Breast epithelium (tissue), 4 donors: Measurements from ENCODE around the gene FIP1L1. TPM values are rescaled to one million over a fixed set of nuclear protein-coding genes. Genes with fewer than 3 reads are reported as not detected.

Experiments
- DNase-seq, 2 donors: peaks; one replicate each; pipeline ENCODE4 v3.0.0-alpha.2; 2019; ENCODE audit warnings: low spot score in 2 of 2
- H3K27ac ChIP-seq, 2 donors: fragments of 200-600 bp; sonication (generic) in 1 of 2; one replicate each; pipeline ENCODE4 v1.5.1; 2016 to 2019; ENCODE audit warnings: mild to moderate bottlenecking in 1 of 2
- H3K27me3 ChIP-seq, 2 donors: fragments of 200-600 bp; sonication (generic) in 1 of 2; one replicate each; pipeline versions ENCODE4 v1.5.1 to v1.6.0; 2017 to 2019; ENCODE audit warnings: control low read depth in 1 of 2, mild to moderate bottlenecking in 1 of 2
- H3K36me3 ChIP-seq: fragments of 200-600 bp; one replicate; pipeline ENCODE4 v1.5.1; 2019
- H3K4me1 ChIP-seq, 2 donors: fragments of 200-600 bp; sonication (generic); one replicate each; pipeline ENCODE4 v1.5.1; 2016 to 2019; ENCODE audit warnings: control low read depth in 1 of 2
- H3K4me3 ChIP-seq, 3 donors: fragments of 200-600 bp; sonication (generic); 1 replicate in 2 of 3; 2 replicates in 1 of 3; pipeline ENCODE4 v1.5.1; 2016 to 2019; ENCODE audit warnings: mild to moderate bottlenecking in 3 of 3, moderate library complexity in 2 of 3
- H3K9me3 ChIP-seq, 2 donors: fragments of 200-600 bp; sonication (generic) in 1 of 2; one replicate each; pipeline ENCODE4 v1.5.1; 2016 to 2019; ENCODE audit warnings: control low read depth in 1 of 2
- CTCF ChIP-seq, 3 donors: fragments of 450-650 bp; IDR thresholded peaks; one replicate each; pipeline ENCODE4 v1.5.1; 2016 to 2017; ENCODE audit warnings: antibody characterized with exemption in 3 of 3, mild to moderate bottlenecking in 3 of 3, moderate library complexity in 3 of 3
- POLR2A ChIP-seq: fragments of 450-650 bp; IDR thresholded peaks from one replicate; pipeline ENCODE4 v1.6.1; 2016; ENCODE audit warnings: antibody characterized with exemption, mild to moderate bottlenecking, moderate library complexity
- POLR2AphosphoS5 ChIP-seq, 3 donors: sonication (generic); formaldehyde crosslinking; IDR thresholded peaks; one replicate each; pipeline ENCODE4 v1.6.1; 2017; ENCODE audit warnings: antibody characterized with exemption in 3 of 3
- intact Hi-C: fragments of 100-400 bp; cut with DNase I; formaldehyde crosslinking; loops from one replicate; pipeline ENCODE4 v1.15.1; 2023; ENCODE audit warnings: low total_unique reads
- total RNA-seq, 3 donors: library from RNA; depleted of rRNA; stranded (reverse); fragments of >200 nt; gene quantifications; one replicate each; pipeline ENCODE4 v1.1.0, GENCODE V29; 2016

The FIP1L1 gene
- total RNA-seq, 3 donors from 2014 or later, result 43.7 to 67.5 (median 52.4) TPM

GRCh38 chr4:53507058-53507457 lies 129.6 kb downstream of the FIP1L1 start:
- H3K9me3 ChIP-seq, result no peaks in the 10 kb centered on the region
- H3K36me3 ChIP-seq, result no peaks in the 10 kb centered on the region
- no peaks in the 10 kb centered on the region for H3K4me1 ChIP-seq
- TF ChIP-seq POLR2AphosphoS5 (IDR thresholded peaks at IDR 0.05) (no peak), POLR2A (no peak), CTCF (IDR thresholded peaks at IDR 0.05) (no peak)
- DNase-seq, result no peak
- intact Hi-C loops, result no loop called here
- H3K27ac ChIP-seq, result peak overlapping the region in 1 of 2 donors; percentile 78
- H3K27me3 ChIP-seq, result no peaks in the 10 kb centered on the region
- H3K4me3 ChIP-seq, result no peak overlapping the region

- Histone ChIP-seq H3K36me3 (no peaks in the 10 kb centered on the region), H3K9me3 (no peaks in the 10 kb centered on the region), H3K4me3 (peak overlapping the region in 2 of 3 donors; percentile 9 to 42), H3K4me1 (no peaks in the 10 kb centered on the region), H3K27me3 (no peaks in the 10 kb centered on the region), H3K27ac (peak overlapping the region in 1 of 2 donors; percentile 78)
- intact Hi-C loops, result no loop called here
- no peak for DNase-seq
- TF ChIP-seq POLR2AphosphoS5 (IDR thresholded peaks at IDR 0.05), result peak in 1 of 3 donors; percentile 49
- no peak for TF ChIP-seq POLR2A
These were observed 130.3 kb downstream of the FIP1L1 start for GRCh38 chr4:53507671-53508286.

GRCh38 chr4:53508446-53508845 lies 131.0 kb downstream of the FIP1L1 start:
- no peaks in the 10 kb centered on the region for H3K9me3 ChIP-seq
- intact Hi-C loops, result no loop called here
- no peak for TF ChIP-seq POLR2AphosphoS5 (IDR thresholded peaks at IDR 0.05)
- TF ChIP-seq CTCF (IDR thresholded peaks at IDR 0.05), result no peak
- TF ChIP-seq POLR2A, result no peak
- H3K27me3 ChIP-seq, result no peaks in the 10 kb centered on the region
- DNase-seq, result no peak
- peak overlapping the region in 1 of 2 donors; percentile 78 for H3K27ac ChIP-seq
- no peaks in the 10 kb centered on the region for H3K4me1 ChIP-seq
- no peaks in the 10 kb centered on the region for H3K36me3 ChIP-seq
- H3K4me3 ChIP-seq, result no peak overlapping the region

- TF ChIP-seq POLR2AphosphoS5 (IDR thresholded peaks at IDR 0.05), result no peak
- TF ChIP-seq CTCF (IDR thresholded peaks at IDR 0.05), result no peak
- TF ChIP-seq POLR2A, result no peak
- H3K27ac ChIP-seq, result no peak overlapping the region
- no peaks in the 10 kb centered on the region for H3K36me3 ChIP-seq
These were observed 132.9 kb downstream of the FIP1L1 start for GRCh38 chr4:53510321-53510720.

More at GRCh38 chr4:53510321-53510720, 132.9 kb downstream of the FIP1L1 start:
- Histone ChIP-seq H3K4me3 (no peak overlapping the region), H3K27me3 (no peaks in the 10 kb centered on the region), H3K9me3 (no peaks in the 10 kb centered on the region), H3K4me1 (no peaks in the 10 kb centered on the region)
- intact Hi-C loops, result no loop called here
- DNase-seq, result no peak

Other genes starting within 250 kb of the FIP1L1 start
- 10 to 100 TPM; 22.8 to 33.8 (median 25.0) TPM for gene SCFD2, start 11.6 kb upstream of the FIP1L1 start, total RNA-seq
- gene LNX1, start 213.8 kb downstream of the FIP1L1 start, total RNA-seq, result 10 to 100 TPM; 19.7 to 22.6 (median 22.5) TPM